Measurements from ENCODE around the gene BBS1.
"Not testable (repeated sequence)": the region's sequence is repeated elsewhere in the genome, so short reads cannot be mapped to it uniquely, and the experiment has no call there.

Gene BBS1

GRCh38 chr11:66579017-66579606 is 68.7 kb downstream of the BBS1 start:
- peak; percentile 32 for DNase-seq (ENCODE audit: low read depth)

- no peak for DNase-seq (ENCODE audit: low read depth)
These were observed 70.4 kb downstream of the BBS1 start for GRCh38 chr11:66580803-66581202.

DNA sequence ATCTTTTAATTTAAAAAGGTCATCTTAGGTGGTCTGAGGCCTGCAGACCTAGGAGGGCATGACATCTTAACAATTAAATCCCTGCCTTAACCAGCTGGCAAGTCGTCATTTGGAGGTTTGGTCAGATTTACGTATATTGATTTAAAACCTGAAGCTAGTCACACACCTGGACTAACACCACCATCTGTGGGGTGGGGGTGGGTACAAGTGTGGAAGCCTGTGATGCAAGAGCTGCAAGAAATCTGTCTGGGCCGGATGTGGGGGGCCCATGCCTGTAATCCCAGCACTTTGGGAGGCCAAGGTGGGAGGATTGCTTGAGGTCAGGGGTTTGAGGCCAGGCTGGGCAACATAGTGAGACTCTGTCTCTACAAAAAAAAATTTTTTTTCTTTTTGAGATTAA is 70.8 kb downstream of the BBS1 start:
- no peak for DNase-seq (ENCODE audit: low read depth)

DNA sequence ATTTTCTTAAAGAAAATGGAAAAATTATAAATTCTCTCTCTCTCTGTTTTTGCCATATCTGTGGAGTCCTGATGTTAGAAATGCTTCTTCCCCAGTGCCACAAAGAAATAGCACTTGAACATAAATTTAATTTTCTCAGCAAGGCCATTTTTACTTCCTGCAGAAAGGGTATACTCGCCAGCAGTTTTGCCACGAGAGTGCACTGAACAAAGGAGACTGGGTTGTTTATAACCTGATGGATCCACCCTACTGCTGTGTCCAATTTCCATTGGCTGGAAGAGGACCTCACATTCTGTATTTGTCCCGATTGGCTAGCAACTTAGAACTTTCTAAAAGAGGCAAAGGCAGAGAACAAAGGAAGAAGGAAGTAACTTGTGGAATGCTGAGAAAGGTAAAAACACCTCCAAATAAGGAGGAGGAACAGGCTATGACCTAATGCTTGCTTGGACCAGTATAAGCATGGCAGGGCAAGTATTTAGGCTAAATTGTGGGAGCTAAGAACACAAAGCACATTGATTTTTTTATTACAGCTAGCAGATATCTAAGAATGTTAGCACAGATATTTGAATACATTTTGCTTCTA is 72.2 kb downstream of the BBS1 start:
- DNase-seq (ENCODE audit: low read depth): not testable (repeated sequence)
